ENCODE data around the gene SYNGR3. TPM values are rescaled to one million over a fixed set of nuclear protein-coding genes. Genes with fewer than 3 reads are reported as not detected.
A peak's percentile ranks its signal among the peaks of the same experiment; 100 is the strongest.

SYNGR3 gene
- total RNA-seq, 6 donors from 2014 or later = 0.15 to 1.4 (median 0.34) TPM; not detected in 2

GRCh38 chr16:1992704-1993317 lies 3.0 kb downstream of the SYNGR3 start:
- WGBS, 2 donors = 49 to 50% methylated on average over 15 to 50 of the region's 50 CpGs
- H3K4me3 ChIP-seq = peak overlapping the region in 3 of 4 donors; percentile 35 to 51 (median 46)
- peaks cover 26 to 42% (median 29%) of the 10 kb centered on the region in 4 donors for H3K4me1 ChIP-seq
- DNase-seq (peak in 1 of 2 donors; percentile 92), ATAC-seq (ENCODE audit: low FRiP score in 2 of 2) (no peak)
- no peak for TF ChIP-seq POLR2AphosphoS5 (IDR thresholded peaks at IDR 0.05)
- no peak for TF ChIP-seq EP300 (IDR thresholded peaks at IDR 0.05)
- TF ChIP-seq CTCF (IDR thresholded peaks at IDR 0.05) = no peak
- no peak for TF ChIP-seq POLR2A (IDR thresholded peaks at IDR 0.05)
- peaks cover 0 to 30% (median 21%) of the 10 kb centered on the region in 4 donors for H3K27me3 ChIP-seq
- H3K36me3 ChIP-seq = peaks cover 0 to 12% (median 5%) of the 10 kb centered on the region in 4 donors
- H3K27ac ChIP-seq = peak overlapping the region in 1 of 4 donors; percentile 58
- peaks cover 0 to 8% (median 2%) of the 10 kb centered on the region in 4 donors for H3K9me3 ChIP-seq

- H3K4me3 ChIP-seq = no peak overlapping the region
- H3K9me3 ChIP-seq = peaks cover 0 to 8% (median 2%) of the 10 kb centered on the region in 4 donors
- H3K36me3 ChIP-seq = peaks cover 6 to 22% (median 14%) of the 10 kb centered on the region in 4 donors
- H3K27me3 ChIP-seq = peaks cover 0 to 30% (median 21%) of the 10 kb centered on the region in 4 donors
- DNase-seq (peak; percentile 55 to 57), ATAC-seq (ENCODE audit: low FRiP score in 2 of 2) (no peak)
- no peak for TF ChIP-seq EP300 (IDR thresholded peaks at IDR 0.05)
- no peak for TF ChIP-seq POLR2A (IDR thresholded peaks at IDR 0.05)
- no peak for TF ChIP-seq POLR2AphosphoS5 (IDR thresholded peaks at IDR 0.05)
- TF ChIP-seq CTCF (IDR thresholded peaks at IDR 0.05) = no peak
- WGBS, 2 donors = 57 to 63% methylated on average over 2 of the region's 2 CpGs
- H3K27ac ChIP-seq = no peak overlapping the region
- peaks cover 26 to 42% (median 29%) of the 10 kb centered on the region in 4 donors for H3K4me1 ChIP-seq
Observed at GRCh38 chr16:1993731-1994131, 4.0 kb downstream of the SYNGR3 start.

GRCh38 chr16:1997494-1998359 lies 8.0 kb downstream of the SYNGR3 start:
- no peak for TF ChIP-seq EP300 (IDR thresholded peaks at IDR 0.05)
- TF ChIP-seq POLR2AphosphoS5 (IDR thresholded peaks at IDR 0.05) = no peak
- TF ChIP-seq POLR2A (IDR thresholded peaks at IDR 0.05) = no peak
- TF ChIP-seq CTCF (IDR thresholded peaks at IDR 0.05) = no peak
- 90 to 91% methylated on average over 22 to 26 of the region's 26 CpGs for WGBS, 2 donors
- DNase-seq = peak in 1 of 2 donors; percentile 78
- ATAC-seq (ENCODE audit: low FRiP score in 2 of 2) = peak in 1 of 2 donors; percentile 40
- peak overlapping the region in 1 of 4 donors; percentile 48 for H3K27ac ChIP-seq
- no peaks in the 10 kb centered on the region for H3K27me3 ChIP-seq
- H3K4me3 ChIP-seq = no peak overlapping the region
- H3K4me1 ChIP-seq = peaks cover 0 to 2% (median under 1%) of the 10 kb centered on the region in 4 donors
- peaks cover 27 to 62% (median 53%) of the 10 kb centered on the region in 4 donors for H3K36me3 ChIP-seq
- H3K9me3 ChIP-seq = peaks cover 0 to under 1% (median 0%) of the 10 kb centered on the region in 4 donors

GRCh38 chr16:1998360-1998835 lies 8.6 kb downstream of the SYNGR3 start:
- Histone ChIP-seq H3K4me1 (peaks cover 0 to 1% (median under 1%) of the 10 kb centered on the region in 4 donors), H3K4me3 (no peak overlapping the region), H3K27me3 (no peaks in the 10 kb centered on the region), H3K27ac (peak overlapping the region in 1 of 4 donors; percentile 48), H3K9me3 (no peaks in the 10 kb centered on the region), H3K36me3 (peaks cover 30 to 68% (median 59%) of the 10 kb centered on the region in 4 donors)
- no peak for TF ChIP-seq CTCF (IDR thresholded peaks at IDR 0.05)
- no peak for TF ChIP-seq POLR2AphosphoS5 (IDR thresholded peaks at IDR 0.05)
- TF ChIP-seq EP300 (IDR thresholded peaks at IDR 0.05) = no peak
- no peak for TF ChIP-seq POLR2A (IDR thresholded peaks at IDR 0.05)
- no peak for ATAC-seq (ENCODE audit: low FRiP score in 2 of 2)
- peak in 1 of 2 donors; percentile 81 for DNase-seq
- WGBS, 2 donors = 93 to 100% methylated on average over 2 to 26 of the region's 27 CpGs
